H1 (cell line): ENCODE data around the gene PYCARD. TPM values are rescaled to one million over a fixed set of nuclear protein-coding genes. Genes with fewer than 3 reads are reported as not detected.

Source experiments
- CTCF ChIA-PET: fragments of 300-600 bp; sonication (Branson Sonifier 250); formaldehyde crosslinking; loops from one replicate; lab custom pipeline; 2021; ENCODE audit not compliant: partially characterized antibody; lab: Charles Lee
- POLR2A ChIA-PET: fragments of 300-600 bp; sonication (Branson Sonifier 250); formaldehyde crosslinking; loops from one replicate; lab custom pipeline; 2021; ENCODE audit warnings: inconsistent platforms; ENCODE audit not compliant: partially characterized antibody; lab: Charles Lee
- DNase-seq, 2 experiments: peaks; one replicate each; pipeline versions ENCODE4 v3.0.0 to v3.0.0-alpha.2; 2010 to 2022; ENCODE audit warnings: low spot score in 2 of 2, low read depth in 1 of 2, mixed read lengths in 1 of 2
- FAIRE-seq: peaks from 2 replicates; lab custom pipeline; 2011; peaks lifted over from hg19 to GRCh38; lab: Jason Lieb, UNC
- H2AFZ ChIP-seq: 2 replicates; pipeline ENCODE4 v1.8.1; 2012; ENCODE audit warnings: low read length, inconsistent platforms
- H2AK5ac ChIP-seq: 2 replicates; pipeline ENCODE4 v1.6.1; 2013; ENCODE audit warnings: low read depth, low read length
- H2BK120ac ChIP-seq: replicated peaks from 2 replicates; pipeline ENCODE3; 2013; ENCODE audit warnings: low read depth, low read length, inconsistent platforms
- H2BK12ac ChIP-seq: 2 replicates; pipeline ENCODE4 v1.6.1; 2013; ENCODE audit warnings: low read depth, low read length
- H2BK15ac ChIP-seq: 2 replicates; pipeline ENCODE4 v1.6.1; 2013; ENCODE audit warnings: low read length
- H2BK20ac ChIP-seq: 2 replicates; pipeline ENCODE4 v1.6.1; 2013; ENCODE audit warnings: low read length
- H2BK5ac ChIP-seq: 2 replicates; pipeline ENCODE4 v1.6.1; 2013; ENCODE audit warnings: low read depth, low read length
- H3K14ac ChIP-seq: 2 replicates; pipeline ENCODE4 v1.6.1; 2013; ENCODE audit warnings: inconsistent platforms; ENCODE audit not compliant: insufficient read length
- H3K18ac ChIP-seq: 2 replicates; pipeline ENCODE4 v1.6.1; 2013; ENCODE audit warnings: low read length; ENCODE audit errors: extremely low read depth
- H3K23ac ChIP-seq: 2 replicates; pipeline ENCODE4 v1.6.1; 2013; ENCODE audit warnings: inconsistent platforms; ENCODE audit not compliant: insufficient read length
- H3K23me2 ChIP-seq: 2 replicates; pipeline ENCODE4 v1.6.1; 2013; ENCODE audit warnings: low read depth, low read length
- H3K27ac ChIP-seq: 2 replicates; pipeline ENCODE4 v1.6.1; 2011; ENCODE audit warnings: low read depth, low read length, inconsistent platforms
- H3K27me3 ChIP-seq, 4 experiments: replicated peaks in 1 of 4; 1 replicate in 1 of 4; 2 replicates in 3 of 4; pipeline versions ENCODE4 v1.6.1 to v1.8.1; 2011 to 2013; ENCODE audit warnings: low read length in 3 of 4, mild to moderate bottlenecking in 3 of 4, inconsistent platforms in 2 of 4, mixed read lengths in 2 of 4, moderate library complexity in 1 of 4; ENCODE audit not compliant: control insufficient read depth in 3 of 4, insufficient read depth in 3 of 4; ENCODE audit errors: extremely low read depth in 1 of 4
- H3K36me3 ChIP-seq, 4 experiments: 2 replicates each; pipeline versions ENCODE4 v1.6.1 to v1.8.1; 2011 to 2013; ENCODE audit warnings: mild to moderate bottlenecking in 4 of 4, low read length in 3 of 4, moderate library complexity in 2 of 4, control low read depth in 1 of 4, inconsistent platforms in 1 of 4; ENCODE audit not compliant: insufficient read depth in 4 of 4, control insufficient read depth in 2 of 4
- H3K4ac ChIP-seq: replicated peaks from 2 replicates; pipeline ENCODE3; 2013; ENCODE audit warnings: low read length, low read depth, mixed read lengths, inconsistent platforms; ENCODE audit not compliant: insufficient read length
- H3K4me1 ChIP-seq, 4 experiments: replicated peaks in 1 of 4; 1 replicate in 1 of 4; 2 replicates in 3 of 4; pipeline versions ENCODE4 v1.6.1 to v1.8.1; 2011 to 2013; ENCODE audit warnings: low read length in 3 of 4, inconsistent platforms in 2 of 4, mixed read lengths in 1 of 4; ENCODE audit not compliant: insufficient read depth in 4 of 4, control insufficient read depth in 3 of 4
- H3K4me2 ChIP-seq, 2 experiments: 2 replicates each; pipeline versions ENCODE4 v1.6.1 to v1.8.1; 2011 to 2013; ENCODE audit warnings: low read depth in 2 of 2, low read length in 2 of 2, control low read depth in 1 of 2, inconsistent platforms in 1 of 2, mild to moderate bottlenecking in 1 of 2; ENCODE audit not compliant: insufficient read depth in 1 of 2
- H3K4me3 ChIP-seq, 4 experiments: fragments of 200-600, 300-600 bp in 1 of 4; sonication (generic), shearing (Covaris generic), sonication (Bioruptor Twin) in 1 of 4; 2 replicates each; pipeline versions ENCODE4 v1.5.1 to v1.8.1; 2011 to 2016; ENCODE audit warnings: low read length in 4 of 4, low read depth in 3 of 4, control low read depth in 2 of 4, inconsistent platforms in 2 of 4, mild to moderate bottlenecking in 2 of 4, mixed read lengths in 1 of 4, moderate library complexity in 1 of 4; ENCODE audit not compliant: insufficient read depth in 2 of 4; ENCODE audit errors: extremely low read depth in 1 of 4
- H3K56ac ChIP-seq: replicated peaks from 2 replicates; pipeline ENCODE3; 2013; ENCODE audit warnings: low read depth, mild to moderate bottlenecking, mixed read lengths, low read length, inconsistent platforms; ENCODE audit not compliant: insufficient read length
- H3K79me1 ChIP-seq: 2 replicates; pipeline ENCODE4 v1.6.1; 2013; ENCODE audit warnings: low read depth, low read length, control low read depth
- H3K79me2 ChIP-seq, 2 experiments: 2 replicates each; pipeline versions ENCODE4 v1.6.1 to v1.8.1; 2012 to 2013; ENCODE audit warnings: low read length in 2 of 2, mild to moderate bottlenecking in 2 of 2, inconsistent platforms in 1 of 2; ENCODE audit not compliant: insufficient read depth in 2 of 2, control insufficient read depth in 1 of 2
- H3K9ac ChIP-seq, 4 experiments: replicated peaks in 1 of 4; 1 replicate in 1 of 4; 2 replicates in 3 of 4; pipeline versions ENCODE4 v1.6.1 to v1.8.1; 2011 to 2013; ENCODE audit warnings: low read depth in 3 of 4, low read length in 3 of 4, control low read depth in 2 of 4, mild to moderate bottlenecking in 2 of 4, moderate library complexity in 2 of 4, inconsistent platforms in 1 of 4; ENCODE audit errors: extremely low read depth in 1 of 4
- H3K9me3 ChIP-seq, 2 experiments: 2 replicates each; pipeline versions ENCODE4 v1.6.1 to v1.8.1; 2012 to 2013; ENCODE audit warnings: mild to moderate bottlenecking in 2 of 2, moderate library complexity in 2 of 2, control low read depth in 1 of 2, inconsistent platforms in 1 of 2, low read depth in 1 of 2, low read length in 1 of 2, mixed read lengths in 1 of 2; ENCODE audit not compliant: insufficient read depth in 2 of 2
- H4K20me1 ChIP-seq, 2 experiments: replicated peaks in 1 of 2; 2 replicates each; pipeline versions ENCODE3 to v1.8.1; 2011 to 2013; ENCODE audit warnings: inconsistent platforms in 2 of 2, low read length in 2 of 2, mild to moderate bottlenecking in 1 of 2; ENCODE audit not compliant: insufficient read depth in 2 of 2, control insufficient read depth in 1 of 2
- H4K5ac ChIP-seq: 2 replicates; pipeline ENCODE4 v1.6.1; 2013; ENCODE audit warnings: low read length, low read depth, mixed read lengths, inconsistent platforms; ENCODE audit not compliant: insufficient read length
- H4K8ac ChIP-seq: 2 replicates; pipeline ENCODE4 v1.8.0; 2013; ENCODE audit warnings: mild to moderate bottlenecking, moderate library complexity, low read length, inconsistent platforms; ENCODE audit not compliant: insufficient read depth; ENCODE audit errors: extremely low read depth
- H4K91ac ChIP-seq: replicated peaks from 2 replicates; pipeline ENCODE3; 2013; ENCODE audit warnings: low read length, mixed read lengths, inconsistent platforms; ENCODE audit not compliant: insufficient read length
- POLR2A ChIP-seq, 2 experiments: IDR thresholded peaks; 1 replicate in 1 of 2; 2 replicates in 1 of 2; pipeline ENCODE4 v1.6.1; 2011; ENCODE audit warnings: low read depth in 2 of 2, low read length in 2 of 2, mild to moderate bottlenecking in 2 of 2; ENCODE audit errors: control extremely low read depth in 1 of 2
- POLR2AphosphoS5 ChIP-seq: IDR thresholded peaks from 2 replicates; pipeline ENCODE4 v1.6.1; 2011; ENCODE audit warnings: low read depth, low read length
- SIN3A ChIP-seq, 2 experiments: IDR thresholded peaks in 1 of 2; conservative IDR thresholded peaks in 1 of 2; 2 replicates each; pipeline ENCODE4 v1.6.1; 2011 to 2012; ENCODE audit warnings: low read length in 2 of 2, improper control_type of control experiment in 1 of 2, low read depth in 1 of 2, mild to moderate bottlenecking in 1 of 2
- WGBS, 2 experiments: shearing (Covaris generic) in 1 of 2; methylation state at CpG; one replicate each; pipeline versions ENCODE4 v1.1.6 to v1.1.7; 2013 to 2015; ENCODE audit warnings: low lambda C conversion rate in 2 of 2, mixed read lengths in 2 of 2, inconsistent platforms in 1 of 2, low coverage in 1 of 2, missing lambda C conversion rate in 1 of 2; ENCODE audit not compliant: insufficient replicate concordance in 2 of 2, insufficient coverage in 1 of 2, insufficient read length in 1 of 2; ENCODE audit errors: extremely low coverage in 1 of 2, missing lambda C conversion rate in 1 of 2; 5-methylcytosine and 5-hydroxymethylcytosine counted together
- polyA plus RNA-seq, 7 experiments: library from polyadenylated mRNA; depleted of rRNA in 3 of 7; stranded (reverse) in 5 of 7; unstranded in 2 of 7; fragments of >200 nt in 5 of 7; fragments of 200-250 nt in 2 of 7; gene quantifications; 1 replicate in 5 of 7; 2 replicates in 1 of 7; 4 replicates in 1 of 7; pipeline versions ENCODE4 v1.2.1 to v1.2.3, GENCODE V29; 2011 to 2013; ENCODE audit warnings: missing spikeins in 2 of 7, mixed read lengths in 2 of 7
- total RNA-seq: library from RNA; stranded (reverse); fragmentation: NEBNext Ultra II Directional; extraction: Animal tissue kit (Norgen Biotek cat#: 25700); gene quantifications from 2 replicates; pipeline ENCODE4 v1.2.1, GENCODE V29; 2021

PYCARD gene
- total and polyA plus RNA-seq, 2 of the 8 experiments (the other 6 are each of a cell fraction or from before 2014, with no cell fraction given): 29.9 to 77.9 TPM

DNA sequence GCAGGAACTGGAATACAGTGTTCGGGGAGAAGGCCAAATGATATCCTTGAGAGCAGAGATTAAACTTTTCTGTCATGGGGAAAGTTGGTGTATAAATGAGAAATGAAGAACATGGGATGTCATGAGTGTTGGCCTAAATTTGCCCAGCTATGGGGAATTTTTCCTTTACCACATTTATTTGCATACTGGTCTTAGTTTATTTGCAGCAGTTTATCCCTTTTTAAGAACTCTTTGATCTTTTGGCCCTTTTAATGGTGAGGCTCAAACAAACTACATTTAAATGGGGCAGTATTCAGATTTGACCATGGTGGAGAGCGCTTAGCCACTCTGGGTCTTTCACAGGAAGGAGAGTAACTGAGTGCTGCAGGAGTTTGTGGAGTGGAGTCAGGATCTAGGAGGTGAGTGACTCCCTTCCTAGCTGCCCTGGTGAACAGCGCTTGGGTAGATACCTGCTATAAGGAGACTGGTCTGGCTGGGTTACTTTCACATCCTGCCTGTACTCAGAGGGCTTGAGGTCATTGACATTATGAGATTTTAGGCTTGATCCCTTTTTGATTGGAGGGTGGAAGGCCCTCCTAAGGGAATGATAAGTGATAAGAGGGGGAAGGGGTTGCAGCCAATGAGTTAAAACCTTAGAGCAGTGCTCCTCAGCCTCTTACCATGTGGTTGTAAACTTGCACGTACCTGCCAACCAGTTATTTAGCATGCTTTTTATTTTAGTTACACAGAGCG lies 10.7 kb downstream of the PYCARD start:
- WGBS, 2 experiments: 90% methylated on average over 5 of the region's 5 CpGs; no CpG with 5 or more reads in 1 of the 2 experiments
- Histone ChIP-seq H3K4me1 (no peaks in the 10 kb centered on the region), H3K14ac (no peak overlapping the region), H2AFZ (no peak overlapping the region), H3K9ac (no peak overlapping the region), H4K5ac (no peak overlapping the region), H3K23ac (no peak overlapping the region), H3K4ac (no peak overlapping the region), H2BK12ac (no peak overlapping the region), H2BK20ac (no peak overlapping the region), H3K23me2 (no peaks in the 10 kb centered on the region), H3K56ac (no peak overlapping the region), H3K79me1 (peaks cover 9% of the 10 kb centered on the region), H2AK5ac (no peak overlapping the region), H3K4me2 (no peak overlapping the region), H3K79me2 (peaks cover 0 to 42% of the 10 kb centered on the region in 2 experiments; a peak in 2 of 4 replicates), H3K9me3 (no peaks in the 10 kb centered on the region), H2BK15ac (no peak overlapping the region), H4K91ac (no peak overlapping the region), H4K20me1 (peaks cover 11 to 39% of the 10 kb centered on the region in 2 experiments), H3K36me3 (peaks cover 64 to 97% (median 95%) of the 10 kb centered on the region in 4 experiments), H3K18ac (no peak overlapping the region), H4K8ac (no peak overlapping the region), H3K27me3 (no peaks in the 10 kb centered on the region), H3K4me3 (no peak overlapping the region), H2BK120ac (no peak overlapping the region), H3K27ac (no peak overlapping the region), H2BK5ac (no peak overlapping the region)
- ChIA-PET POLR2A (interaction anchor here (1.2 to 17.4 kb wide), 7 partner anchors 7 to 142 kb away, joined by 4 to 430 read pairs (median 9); partner anchors contain the start of genes FUS, PRSS8, PYCARD and PYDC1), CTCF (no interaction called here)
- DNase-seq: no peak
- no peak for FAIRE-seq
- TF ChIP-seq POLR2AphosphoS5 (peak; percentile 84), POLR2A (IDR thresholded peaks at IDR 0.05; ENCODE audit: control extremely low read depth in 1 of 2, low read depth in 2 of 2, low read length in 2 of 2) (peak in 1 of 2 experiments; percentile 69; a peak in 2 of 3 replicates), SIN3A (conservative IDR thresholded peaks at IDR 0.05 in 1 of 2, IDR thresholded peaks at IDR 0.05 in 1 of 2; ENCODE audit: low read depth in 1 of 2, low read length in 2 of 2) (no peak)
